ENCODE measurements around the gene RNF220.

The RNF220 gene

GRCh38 chr1:44590475-44590874 lies 185.4 kb downstream of the RNF220 start:
- DNase-seq = no peak

GRCh38 chr1:44591381-44591780 lies 186.3 kb downstream of the RNF220 start:
- DNase-seq = no peak

- no peak for DNase-seq
Observed at GRCh38 chr1:44592208-44593145, 187.4 kb downstream of the RNF220 start.

- DNase-seq = no peak
Observed at GRCh38 chr1:44594353-44594752, 189.3 kb downstream of the RNF220 start.

DNA sequence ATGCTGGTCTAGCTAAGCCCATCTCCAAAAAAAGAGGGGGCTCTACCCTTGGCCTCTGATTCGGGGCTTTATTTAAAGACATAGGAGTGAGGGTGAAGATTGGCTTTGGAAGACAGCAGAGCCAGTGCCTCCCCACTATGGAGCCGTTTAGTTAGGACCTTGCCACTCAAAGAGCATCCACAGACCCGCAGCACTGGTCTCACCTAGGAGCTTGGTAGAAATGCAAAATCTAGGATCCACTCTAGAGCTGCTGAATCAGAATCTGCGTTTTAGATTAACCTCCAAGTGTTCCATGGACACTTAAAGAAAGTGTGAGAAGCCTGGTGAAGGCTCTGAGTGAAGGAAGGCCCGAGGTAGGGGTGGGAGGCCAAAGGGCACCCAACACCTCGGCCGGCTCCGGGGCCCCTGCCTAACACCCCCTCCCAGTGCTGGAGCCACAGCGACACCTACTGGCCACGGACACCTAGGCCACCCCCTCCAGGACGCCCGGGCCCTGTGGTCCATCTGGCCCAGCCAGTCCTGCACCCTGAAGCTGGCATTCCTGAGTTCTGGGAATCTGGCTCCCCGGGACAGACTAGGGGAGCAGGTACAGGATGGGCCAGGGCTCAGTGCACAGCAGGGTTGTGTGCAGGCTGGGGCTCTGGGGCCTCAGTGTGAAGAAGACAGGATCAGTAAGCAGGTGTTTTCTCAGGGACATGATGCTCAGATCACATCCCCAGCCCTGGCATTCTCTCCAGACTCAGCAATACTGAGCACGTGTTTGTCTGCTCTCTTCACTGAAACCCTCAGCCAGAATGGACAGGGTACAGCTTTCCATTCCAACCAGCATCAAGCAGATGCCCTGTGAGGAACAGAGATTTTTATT lies 190.0 kb downstream of the RNF220 start:
- no peak for DNase-seq

DNA sequence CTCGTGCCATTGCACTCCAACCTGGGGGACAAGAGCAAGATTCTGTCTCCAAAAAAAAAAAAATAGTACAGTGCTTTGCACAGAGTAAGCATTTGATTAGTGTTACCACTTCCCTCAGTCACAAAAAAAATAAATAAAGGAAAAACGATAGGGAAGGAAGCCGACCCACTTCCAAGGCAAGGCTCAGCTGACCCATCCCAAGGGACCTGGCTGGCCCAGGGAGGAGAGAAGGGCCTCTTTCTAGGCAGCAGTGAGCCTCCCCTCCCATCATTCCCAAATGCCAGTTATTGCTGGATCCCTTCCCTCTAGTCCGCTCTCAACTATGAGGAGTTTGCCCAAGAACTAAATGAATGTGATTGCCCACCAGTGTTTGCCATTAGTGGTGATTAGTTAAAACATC lies 191.5 kb downstream of the RNF220 start:
- DNase-seq = no peak

- no peak for DNase-seq
Observed at GRCh38 chr1:44598167-44598566, 193.1 kb downstream of the RNF220 start.

DNA sequence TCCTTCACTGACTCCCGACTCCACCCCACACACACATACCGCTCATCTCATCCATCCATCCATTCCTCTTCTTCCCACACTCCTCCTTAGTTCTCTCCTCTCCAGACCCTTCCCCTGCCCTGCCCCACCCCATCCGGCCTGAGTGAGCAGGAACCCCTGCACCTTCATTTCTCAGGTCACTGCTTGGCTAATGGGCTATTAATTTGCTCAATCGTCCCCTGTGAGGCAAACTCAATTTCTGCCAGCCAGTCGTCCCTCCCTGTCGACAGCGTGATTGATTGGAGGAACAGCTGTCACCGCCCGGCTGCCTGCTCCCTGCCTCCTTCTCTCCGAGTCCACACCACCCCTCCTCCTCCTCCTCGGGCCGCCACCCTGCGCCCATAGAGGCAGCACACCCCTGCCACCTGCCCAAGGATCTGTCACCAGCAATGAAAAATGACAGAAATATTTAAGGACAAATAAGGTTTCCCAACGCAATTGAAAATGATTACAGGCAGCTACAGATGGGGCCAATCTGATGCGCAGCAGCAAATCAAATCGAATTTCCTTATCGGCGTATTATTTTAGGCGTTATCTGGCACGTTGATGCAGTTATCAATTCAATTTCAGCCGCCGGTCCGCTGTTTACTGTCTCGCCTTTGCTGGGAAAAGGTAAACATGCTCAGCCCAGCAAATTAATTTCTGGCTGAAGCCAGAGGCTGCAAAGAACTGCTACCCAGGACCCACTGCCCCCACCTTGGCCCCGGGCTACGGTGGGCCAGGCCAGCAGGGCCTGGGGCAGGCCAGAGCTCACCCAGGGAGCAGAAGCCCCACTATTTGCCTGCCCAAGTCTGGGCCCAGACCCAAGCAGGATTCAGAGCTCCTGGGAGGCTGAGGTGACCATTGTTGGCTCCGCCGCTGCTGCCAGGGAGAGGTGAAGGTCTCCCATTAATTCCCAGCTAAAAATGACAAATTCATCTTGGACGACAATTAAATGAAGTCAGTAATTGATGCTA lies 197.9 kb downstream of the RNF220 start:
- no peak for DNase-seq

DNA sequence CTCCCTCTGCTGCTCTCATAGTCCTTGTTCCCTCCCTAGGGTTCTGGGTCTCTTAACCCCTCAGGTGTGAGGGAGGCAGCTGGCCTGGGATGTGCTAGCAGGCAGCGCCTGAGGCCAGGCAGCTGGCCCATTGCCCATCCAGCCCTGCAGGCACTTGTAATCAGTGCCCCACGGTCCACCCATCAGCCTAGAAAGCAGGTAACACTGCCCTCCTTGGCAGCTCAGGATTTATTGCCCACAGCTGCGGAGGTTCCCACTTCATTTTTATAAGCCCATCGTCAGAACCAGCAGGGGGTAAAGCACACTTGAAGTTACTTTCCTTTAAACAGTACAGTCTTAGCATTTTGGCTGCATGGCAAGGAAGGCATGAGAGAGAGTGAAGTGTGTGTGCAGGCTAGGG lies 198.7 kb downstream of the RNF220 start:
- DNase-seq = no peak

- DNase-seq = no peak
Observed at GRCh38 chr1:44604157-44604955, 199.3 kb downstream of the RNF220 start.

DNA sequence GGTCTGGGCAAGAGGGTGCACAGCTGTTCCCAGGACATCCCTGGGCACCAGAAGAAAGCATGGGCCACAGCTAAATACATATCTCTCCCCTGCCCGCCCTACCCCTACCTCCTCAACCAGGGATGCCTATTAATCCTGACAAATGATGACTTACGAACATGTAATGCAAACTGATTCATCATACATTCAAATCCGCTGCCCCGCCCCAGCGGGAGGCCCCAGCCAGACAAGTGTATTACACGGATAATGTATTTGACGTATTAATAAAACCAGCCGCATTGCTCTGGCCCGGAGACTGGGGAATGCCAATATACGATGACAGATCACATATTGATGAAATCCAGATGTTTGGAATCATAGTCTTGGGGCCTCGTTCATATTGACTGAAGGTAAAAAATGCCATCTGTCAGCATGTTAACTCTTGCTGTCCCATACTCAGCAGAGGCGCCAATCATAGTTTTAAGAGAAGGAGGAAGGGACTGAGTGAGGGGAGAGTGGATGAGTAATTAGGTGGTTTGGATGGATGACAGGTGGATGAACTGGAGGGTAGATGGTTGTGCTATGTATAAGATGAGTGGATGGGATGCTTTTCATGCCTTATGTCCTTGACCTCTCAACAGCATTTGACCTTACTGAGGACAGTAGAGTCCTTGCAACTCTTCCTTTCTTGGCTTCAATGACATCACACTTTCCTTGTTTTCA lies 201.0 kb downstream of the RNF220 start:
- DNase-seq = no peak

- no peak for DNase-seq
Observed at GRCh38 chr1:44606701-44607281, 201.7 kb downstream of the RNF220 start.

DNA sequence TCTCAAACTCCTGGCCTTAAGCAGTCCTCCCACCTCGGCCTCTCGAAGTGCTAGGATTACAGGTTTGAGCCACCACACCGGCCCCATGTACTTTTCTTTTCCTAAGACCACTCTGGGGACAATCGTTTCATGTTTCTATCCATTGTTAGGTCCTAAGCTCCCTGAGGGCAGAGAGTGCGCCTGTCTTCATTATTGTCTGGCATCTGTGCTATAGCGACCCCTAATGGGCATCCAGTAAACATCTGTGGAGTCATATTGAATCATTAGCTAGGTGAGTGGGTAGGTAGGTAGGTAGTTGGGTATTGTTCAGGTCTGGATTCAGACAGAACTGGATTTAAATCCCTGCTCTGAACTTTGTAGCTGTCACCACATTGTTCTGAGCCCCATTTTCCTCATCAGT lies 203.1 kb downstream of the RNF220 start:
- no peak for DNase-seq

GRCh38 chr1:44609412-44609767 lies 204.3 kb downstream of the RNF220 start:
- DNase-seq = no peak

DNA sequence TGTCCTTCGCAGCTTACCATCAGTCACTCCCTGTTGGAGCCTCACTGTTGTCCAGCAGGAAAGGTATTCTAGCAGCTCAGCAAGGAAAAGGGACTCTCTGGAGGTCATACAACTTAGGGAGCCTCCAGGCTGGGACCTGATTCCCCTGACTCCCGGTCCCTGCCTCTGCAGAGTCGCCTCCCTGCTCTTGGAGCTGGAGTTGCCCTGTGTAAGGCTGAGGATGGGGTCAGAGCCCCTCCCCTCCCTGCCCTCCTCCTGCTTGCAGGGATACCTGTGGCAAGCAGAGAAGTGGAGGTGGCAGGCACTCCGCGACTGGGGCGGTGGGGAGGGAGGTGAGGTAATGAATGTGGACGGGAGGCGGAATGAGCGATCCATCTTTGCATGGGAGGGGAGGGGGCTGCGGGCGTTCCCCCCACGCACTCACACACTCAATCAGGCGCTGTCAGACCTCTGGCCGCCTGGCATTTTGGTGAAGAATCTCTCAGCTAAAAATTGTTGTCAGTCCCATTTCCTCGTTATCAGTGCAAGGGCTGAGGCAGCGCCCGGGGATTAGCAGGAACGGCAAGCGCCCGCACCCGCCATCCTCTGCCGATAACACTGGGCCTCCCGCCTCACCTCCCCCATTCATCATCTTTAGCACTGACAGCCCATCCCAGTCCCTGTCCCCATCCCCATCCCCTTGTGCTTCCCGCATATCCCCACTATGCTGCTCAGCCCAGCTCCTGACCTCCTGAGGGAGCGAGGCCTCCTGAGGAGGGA lies 204.9 kb downstream of the RNF220 start:
- no peak for DNase-seq

GRCh38 chr1:44610527-44611148 lies 205.6 kb downstream of the RNF220 start:
- no peak for DNase-seq

GRCh38 chr1:44611419-44611818 lies 206.4 kb downstream of the RNF220 start:
- DNase-seq = no peak

DNA sequence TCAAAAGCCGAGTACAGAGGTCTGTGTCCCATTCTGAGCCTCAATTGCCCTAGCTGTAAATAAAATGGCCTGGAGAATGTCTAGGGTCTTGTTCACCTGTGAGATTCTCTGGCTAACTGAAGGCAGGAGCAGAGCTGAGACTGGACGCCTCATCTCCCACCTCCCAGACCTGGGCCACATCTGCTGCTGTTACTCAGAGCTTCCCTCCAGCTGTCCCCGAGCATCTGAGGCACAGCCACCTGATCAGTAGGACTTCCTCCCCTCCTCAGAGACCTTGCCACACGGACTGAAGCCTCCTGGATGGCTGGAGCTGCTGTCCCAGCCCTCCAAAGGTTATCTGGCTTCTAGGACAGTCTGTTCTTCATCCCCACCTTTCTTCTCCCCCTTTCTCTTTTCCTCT lies 206.8 kb downstream of the RNF220 start:
- DNase-seq = no peak

DNA sequence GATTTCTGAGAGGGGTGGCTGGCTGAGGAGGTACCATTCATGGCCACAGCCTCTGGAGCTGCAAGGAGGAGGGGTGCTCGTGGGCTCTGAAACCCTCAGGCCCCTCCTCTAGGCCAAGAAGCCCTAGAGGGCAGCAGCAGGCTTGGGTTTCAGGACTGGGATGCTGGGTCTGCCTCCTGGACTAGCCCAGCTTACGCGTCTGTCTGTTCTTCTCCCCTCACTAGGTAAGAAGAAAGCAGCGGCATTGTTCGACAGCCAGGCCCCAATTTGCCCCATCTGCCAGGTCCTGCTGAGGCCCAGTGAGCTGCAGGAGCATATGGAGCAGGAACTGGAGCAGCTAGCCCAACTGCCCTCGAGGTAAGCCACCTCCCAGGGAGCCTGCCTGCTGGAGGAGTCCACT lies 208.9 kb downstream of the RNF220 start:
- DNase-seq = no peak

All from NCI-H1436 treated with DMSO at 0.1 percent for 48 hours (cell line).